Pancreas (tissue), 10 donors: ENCODE results near the gene TRMT2B. TPM values are rescaled to one million over a fixed set of nuclear protein-coding genes. Genes with fewer than 3 reads are reported as not detected.

Experiments used
- ATAC-seq, 4 donors: fragments of 200-7000 bp; cut with Tn5 transposase; one replicate each; pipeline versions ENCODE4 v1.8.0 to v1.9.1; 2020; ENCODE audit warnings: mild to moderate bottlenecking in 4 of 4, moderate library complexity in 4 of 4
- DNase-seq, 6 donors: peaks; one replicate each; pipeline ENCODE4 v3.0.0-alpha.2; 2020
- FAIRE-seq: peaks from 2 replicates; lab custom pipeline; 2012; peaks lifted over from hg19 to GRCh38; lab: Jason Lieb, UNC
- H3K27ac ChIP-seq, 4 donors: fragments of 200-600 bp; sonication (generic); 1 replicate in 3 of 4; 2 replicates in 1 of 4; pipeline versions ENCODE4 v1.5.0 to v1.8.0; 2020
- H3K27me3 ChIP-seq, 4 donors: fragments of 200-600 bp; one replicate each; pipeline ENCODE4 v1.8.0; 2021
- H3K36me3 ChIP-seq, 3 donors: fragments of 200-600 bp; sonication (generic) in 1 of 3; one replicate each; pipeline versions ENCODE4 v1.5.0 to v1.8.0; 2020 to 2021
- H3K4me1 ChIP-seq, 3 donors: fragments of 200-600 bp; one replicate each; pipeline ENCODE4 v1.8.0; 2021
- H3K4me3 ChIP-seq, 4 donors: fragments of 200-600 bp; sonication (generic) in 2 of 4; one replicate each; pipeline versions ENCODE4 v1.5.0 to v1.8.0; 2020 to 2021
- H3K9me3 ChIP-seq, 4 donors: fragments of 200-600 bp; one replicate each; pipeline ENCODE4 v1.8.0; 2021
- CTCF ChIP-seq, 4 donors: fragments of 200-600 bp; sonication (generic) in 3 of 4; IDR thresholded peaks; one replicate each; pipeline versions ENCODE4 v1.5.0 to v1.8.0; 2021; ENCODE audit warnings: antibody characterized with exemption in 4 of 4
- WGBS, 2 donors: extraction: QIAGEN DNeasy Blood & Tissue Kit; methylation state at CpG; one replicate each; pipeline ENCODE4 v1.1.7; 2013; 5-methylcytosine and 5-hydroxymethylcytosine counted together
- intact Hi-C, 3 donors: fragments of 100-400 bp; cut with DNase I; formaldehyde crosslinking; loops; one replicate each; pipeline versions ENCODE4 v1.11.1 to v1.14.2; 2022
- polyA plus RNA-seq, 2 donors: library from polyadenylated mRNA; stranded (reverse); fragments of 200-250 nt; gene quantifications; one replicate each; pipeline ENCODE4 v1.2.3, GENCODE V29; 2013
- total RNA-seq, 6 donors: library from RNA; stranded (reverse); fragmentation: NEBNext Ultra II Directional in 4 of 6; extraction: Animal tissue kit (Norgen Biotek cat#: 25700) in 4 of 6; gene quantifications; one replicate each; pipeline versions ENCODE4 v1.2.1 to v1.2.4, GENCODE V29; 2021 to 2023
- donor health status: healthy with polysubstance abuse.
- donor health status: DM: no; HTN: no; CAD: no; lungs with moderate emphysema.
- donor health status: DM: no; HTN: no; CAD: no.
- donor health status: control.
- donor health status: control.
- donor health status: Bipolar disorder and iron deficiency.
- donor health status: DM: yes; HTN: yes; CAD: no.
- donor health status: DM: no; HTN: no; CAD: no.
- donor health status: DM: no; HTN: no; CAD: no.
- donor health status: DM: yes; HTN: yes; CAD: no.

TRMT2B gene
- total RNA-seq = 10 to 100 TPM in 1 of 6 donors, 1 to 10 TPM in 5; 6.1 to 11.4 (median 7.5) TPM
- polyA plus RNA-seq = 1 to 10 TPM; 7.3 to 7.4 TPM

GRCh38 chrX:101051549-101052302 is at the start of gene TRMT2B:
TRMT2B (minus strand) TSS chrX:101052111; CDS start chrX:101042289, 9,822 bp downstream.
- peaks cover 0 to 3% (median 0%) of the 10 kb centered on the region in 4 donors for H3K27me3 ChIP-seq
- no peaks in the 10 kb centered on the region for H3K36me3 ChIP-seq
- intact Hi-C loops = no loop called here
- H3K4me3 ChIP-seq = peak within 1 kb of the TSS; percentile 13 to 57 (median 40)
- DNase-seq = peak; percentile 63 to 81 (median 77)
- no peaks in the 10 kb centered on the region for H3K9me3 ChIP-seq
- TF ChIP-seq CTCF (IDR thresholded peaks at IDR 0.05) = no peak
- no peak for FAIRE-seq
- H3K4me1 ChIP-seq = no peaks in the 10 kb centered on the region
- ATAC-seq = peak; percentile 94 to 98 (median 97)
- H3K27ac ChIP-seq = peak within 1 kb of the TSS; percentile 67 to 88 (median 79)
- 1 to 34% methylated on average over 38 to 43 of the region's 43 CpGs for WGBS, 2 donors

DNA sequence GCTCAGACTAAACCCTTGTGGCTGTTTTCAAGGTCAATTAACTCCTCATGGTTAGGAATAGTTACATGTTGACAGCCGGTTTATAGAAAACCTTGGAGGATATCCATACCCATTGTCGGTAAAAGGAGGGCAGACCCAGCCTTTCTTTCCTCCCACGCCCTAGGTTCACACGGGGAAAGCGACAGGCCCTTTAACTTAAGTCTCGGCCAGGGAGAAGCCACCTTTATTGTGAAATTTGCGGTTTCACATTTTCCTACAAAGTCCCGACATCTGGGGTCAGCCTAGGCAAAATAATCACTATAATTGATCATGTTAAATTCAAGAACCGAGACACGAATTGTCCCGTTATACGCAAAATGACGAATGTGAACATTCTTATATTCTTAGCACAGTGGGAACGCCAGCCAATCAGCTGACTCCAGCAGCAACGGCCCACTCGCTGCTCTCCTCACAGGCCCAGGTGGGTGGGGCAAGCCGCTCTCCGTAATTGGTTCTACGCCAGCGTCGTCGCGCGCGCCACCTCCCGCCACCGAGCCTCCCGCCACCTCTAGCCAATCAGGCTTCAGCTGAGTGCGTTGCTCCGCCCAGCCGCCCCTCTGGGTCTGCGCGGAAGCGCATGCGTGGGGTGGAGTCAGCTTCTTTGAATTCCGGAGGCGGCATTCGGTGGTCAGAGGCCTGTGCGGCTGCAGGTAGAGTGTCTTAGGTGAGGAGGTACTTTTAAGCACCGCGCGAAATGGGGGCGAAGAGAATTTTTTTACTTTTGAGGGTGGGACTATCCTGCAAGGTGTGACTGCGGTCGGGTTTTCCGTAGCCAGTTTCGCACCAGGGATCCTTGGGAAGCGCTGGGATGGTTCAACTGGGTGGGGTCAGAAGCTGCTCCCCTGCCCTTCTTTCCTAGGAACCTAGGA is 45.9 kb upstream of the TRMT2B start, which contains the start of gene CENPI:
CENPI (plus strand) TSS at position 659 of the 908 bp plus-strand sequence. CDS start 2,867 bp downstream, outside the sequence.
- no peak for TF ChIP-seq CTCF (IDR thresholded peaks at IDR 0.05)
- FAIRE-seq (peak; percentile 94), DNase-seq (peak; percentile 91 to 96 (median 93)), ATAC-seq (peak; percentile 100)
- no peaks in the 10 kb centered on the region for H3K4me1 ChIP-seq
- peak within 1 kb of the TSS in 2 of 4 donors; percentile 33 to 44 for H3K4me3 ChIP-seq
- intact Hi-C loops = no loop called here
- H3K36me3 ChIP-seq = no peaks in the 10 kb centered on the region
- H3K27ac ChIP-seq = peak within 1 kb of the TSS in 2 of 4 donors; percentile 41 to 69
- H3K27me3 ChIP-seq = peaks cover 0 to 6% (median 0%) of the 10 kb centered on the region in 4 donors
- H3K9me3 ChIP-seq = no peaks in the 10 kb centered on the region
- WGBS, 2 donors = 0 to 33% methylated on average over 48 of the region's 48 CpGs

DNA sequence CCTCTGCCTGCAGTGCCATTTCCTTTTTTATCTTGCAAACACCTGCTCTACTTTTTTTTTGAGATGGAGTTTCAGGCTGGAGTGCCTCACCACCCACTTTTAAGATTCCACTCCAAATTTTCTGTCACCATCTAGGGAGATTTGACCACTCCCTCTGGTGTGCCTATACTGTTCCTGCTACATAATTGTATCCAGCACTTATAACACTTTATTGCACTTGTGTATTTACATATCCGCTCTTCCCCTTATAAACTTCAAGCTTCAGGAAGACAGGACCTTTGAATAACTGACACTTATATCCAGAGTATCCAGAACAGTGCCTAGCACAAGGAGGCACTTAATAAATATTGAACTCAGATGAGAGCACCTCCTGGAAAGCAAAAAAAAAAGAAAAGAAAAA is 39.9 kb upstream of the TRMT2B start:
- ATAC-seq (no peak), DNase-seq (no peak), FAIRE-seq (no peak)
- Histone ChIP-seq H3K4me1 (no peaks in the 10 kb centered on the region), H3K4me3 (no peak overlapping the region), H3K27ac (no peak overlapping the region), H3K36me3 (no peaks in the 10 kb centered on the region), H3K9me3 (no peaks in the 10 kb centered on the region), H3K27me3 (peaks cover 0 to 3% (median 0%) of the 10 kb centered on the region in 4 donors)
- intact Hi-C loops = no loop called here
- 86 to 88% methylated on average over 1 of the region's 1 CpG for WGBS, 2 donors
- TF ChIP-seq CTCF (IDR thresholded peaks at IDR 0.05) = no peak

GRCh38 chrX:101081231-101081630 is 29.3 kb upstream of the TRMT2B start:
- no peak for TF ChIP-seq CTCF (IDR thresholded peaks at IDR 0.05)
- DNase-seq (no peak), FAIRE-seq (no peak), ATAC-seq (no peak)
- Histone ChIP-seq H3K9me3 (no peaks in the 10 kb centered on the region), H3K4me3 (no peak overlapping the region), H3K27ac (no peak overlapping the region), H3K36me3 (no peaks in the 10 kb centered on the region), H3K27me3 (peaks cover 0 to 18% (median 0%) of the 10 kb centered on the region in 4 donors), H3K4me1 (no peaks in the 10 kb centered on the region)
- intact Hi-C loops = no loop called here
- 51 to 55% methylated on average over 3 of the region's 3 CpGs for WGBS, 2 donors
